DOHH2 (cell line): Measurements from ENCODE around the gene EIF5A2.
A peak's percentile ranks its signal among the peaks of the same experiment; 100 is the strongest.

Source experiments
- H3F3A ChIP-seq: fragments of 200-600 bp; sonication (generic), shearing (Covaris generic); 2 replicates; pipeline ENCODE4 v1.6.0; 2016; ENCODE audit warnings: antibody characterized with exemption, mild to moderate bottlenecking; ENCODE audit not compliant: control insufficient read depth, insufficient read depth
- H3K27ac ChIP-seq: fragments of 200-600 bp; sonication (generic); 2 replicates; pipeline ENCODE4 v1.5.1; 2014; ENCODE audit warnings: low read depth, mild to moderate bottlenecking, low read length, moderate library complexity
- H3K27me3 ChIP-seq: fragments of 200-600 bp; sonication (generic); 2 replicates; pipeline ENCODE4 v1.6.1; 2014; ENCODE audit warnings: mild to moderate bottlenecking, low read length, mixed read lengths; ENCODE audit not compliant: control insufficient read depth
- H3K36me3 ChIP-seq: fragments of 200-600 bp; sonication (generic); 2 replicates; pipeline ENCODE4 v1.6.1; 2014; ENCODE audit warnings: mild to moderate bottlenecking, low read length, moderate library complexity, mixed read lengths; ENCODE audit not compliant: control insufficient read depth
- H3K4me1 ChIP-seq: fragments of 200-600 bp; sonication (generic); 2 replicates; pipeline ENCODE4 v1.6.1; 2014; ENCODE audit warnings: mild to moderate bottlenecking, low read length, mixed read lengths; ENCODE audit not compliant: control insufficient read depth
- H3K4me2 ChIP-seq: fragments of 200-600 bp; sonication (generic); 2 replicates; pipeline ENCODE4 v1.6.0; 2014; ENCODE audit warnings: mild to moderate bottlenecking, low read length, moderate library complexity
- H3K4me3 ChIP-seq: fragments of 200-600 bp; sonication (generic); 2 replicates; pipeline ENCODE4 v1.5.1; 2014; ENCODE audit warnings: mild to moderate bottlenecking, low read length, mixed read lengths
- H3K79me2 ChIP-seq: fragments of 200-600 bp; sonication (generic); 2 replicates; pipeline ENCODE4 v1.6.1; 2014; ENCODE audit warnings: mild to moderate bottlenecking, low read length, mixed read lengths; ENCODE audit not compliant: control insufficient read depth
- H3K9me2 ChIP-seq: fragments of 200-600 bp; sonication (generic); replicated peaks from 2 replicates; pipeline ENCODE4 v1.6.1; 2014; ENCODE audit warnings: mild to moderate bottlenecking, low read length, mixed read lengths; ENCODE audit not compliant: control insufficient read depth
- H3K9me3 ChIP-seq: fragments of 200-600 bp; sonication (generic); 2 replicates; pipeline ENCODE4 v1.6.1; 2014; ENCODE audit warnings: antibody characterized with exemption, low read length, mixed read lengths; ENCODE audit not compliant: control insufficient read depth, insufficient read depth
- H4K20me1 ChIP-seq: fragments of 200-600 bp; sonication (generic); 2 replicates; pipeline ENCODE4 v1.6.0; 2014; ENCODE audit warnings: low read depth, mild to moderate bottlenecking, antibody characterized with exemption, low read length, moderate library complexity; ENCODE audit not compliant: control insufficient read depth, insufficient read depth
- CTCF ChIP-seq: fragments of 200-600 bp; sonication (generic); IDR thresholded peaks from one replicate; pipeline ENCODE4 v1.5.1; 2014; ENCODE audit warnings: antibody characterized with exemption, mild to moderate bottlenecking, low read depth, low read length; ENCODE audit not compliant: poor library complexity, severe bottlenecking
- EZH2phosphoT487 ChIP-seq: fragments of 200-600 bp; sonication (generic); IDR thresholded peaks from 2 replicates; pipeline ENCODE4 v1.6.1; 2017; ENCODE audit warnings: borderline replicate concordance, mild to moderate bottlenecking, antibody characterized with exemption, low read length, moderate library complexity, mixed read lengths

The EIF5A2 gene

GRCh38 chr3:170865209-170866094, 43.0 kb downstream of the EIF5A2 start:
- Histone ChIP-seq H3K27me3 (no peaks in the 10 kb centered on the region), H3F3A (peaks cover 66% of the 10 kb centered on the region), H3K4me2 (no peak overlapping the region)

GRCh38 chr3:170864525-170865208, 43.8 kb downstream of the EIF5A2 start:
- Histone ChIP-seq H3K9me3 (no peaks in the 10 kb centered on the region), H3K27me3 (no peaks in the 10 kb centered on the region), H3K4me1 (peaks cover 15% of the 10 kb centered on the region), H3K36me3 (peaks cover 50% of the 10 kb centered on the region), H3K9me2 (no peaks in the 10 kb centered on the region), H3K4me2 (no peak overlapping the region), H3K27ac (no peak overlapping the region), H3K4me3 (no peak overlapping the region), H3K79me2 (peaks cover 24% of the 10 kb centered on the region), H3F3A (peaks cover 66% of the 10 kb centered on the region), H4K20me1 (peaks cover 15% of the 10 kb centered on the region; the same call in 1 of the 2 replicates)
- TF ChIP-seq CTCF (no peak), EZH2phosphoT487 (no peak)

More at GRCh38 chr3:170865209-170866094, 43.0 kb downstream of the EIF5A2 start:
- peaks cover 31% of the 10 kb centered on the region for H3K79me2 ChIP-seq
- peaks cover 53% of the 10 kb centered on the region for H3K36me3 ChIP-seq
- H4K20me1 ChIP-seq, result peaks cover 15% of the 10 kb centered on the region; the same call in 1 of the 2 replicates
- no peak for TF ChIP-seq EZH2phosphoT487
- TF ChIP-seq CTCF, result no peak
- H3K9me2 ChIP-seq, result no peaks in the 10 kb centered on the region
- H3K27ac ChIP-seq, result peak overlapping the region; percentile 23
- H3K4me1 ChIP-seq, result peaks cover 17% of the 10 kb centered on the region
- H3K9me3 ChIP-seq, result no peaks in the 10 kb centered on the region
- H3K4me3 ChIP-seq, result no peak overlapping the region

DNA sequence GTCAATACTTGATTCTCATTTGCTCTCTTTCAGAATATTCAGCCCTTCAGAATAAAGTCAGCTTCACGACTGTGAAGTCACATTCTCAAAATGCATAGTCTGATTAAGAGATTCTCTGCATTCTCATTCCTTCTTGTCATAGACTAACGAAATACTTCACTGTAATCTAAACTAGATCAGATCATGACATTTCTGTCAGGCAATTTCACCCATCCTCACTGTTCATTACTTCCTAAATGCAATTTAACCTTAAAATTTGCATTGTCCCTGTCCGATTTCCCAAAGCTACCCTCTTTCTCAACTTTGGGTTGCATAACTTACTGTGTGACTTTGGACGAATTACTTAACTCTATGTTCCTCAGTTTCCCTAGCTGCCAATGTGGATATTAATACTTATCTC, 44.6 kb downstream of the EIF5A2 start:
- peaks cover 16% of the 10 kb centered on the region for H3K79me2 ChIP-seq
- peaks cover 15% of the 10 kb centered on the region for H3K4me1 ChIP-seq
- no peaks in the 10 kb centered on the region for H3K27me3 ChIP-seq
- H3K27ac ChIP-seq, result no peak overlapping the region
- no peak for TF ChIP-seq EZH2phosphoT487
- no peak for TF ChIP-seq CTCF
- no peak overlapping the region for H3K4me2 ChIP-seq
- no peaks in the 10 kb centered on the region for H3K9me2 ChIP-seq
- no peak overlapping the region for H3K4me3 ChIP-seq
- H4K20me1 ChIP-seq, result peaks cover 12% of the 10 kb centered on the region; the same call in 1 of the 2 replicates
- peaks cover 42% of the 10 kb centered on the region for H3K36me3 ChIP-seq
- no peaks in the 10 kb centered on the region for H3K9me3 ChIP-seq
- H3F3A ChIP-seq, result peaks cover 58% of the 10 kb centered on the region
